SK-MEL-5 (cell line): ENCODE measurements around the gene TMC1. TPM values are rescaled to one million over a fixed set of nuclear protein-coding genes. Genes with fewer than 3 reads are reported as not detected.
"Not testable (repeated sequence)": the region's sequence is repeated elsewhere in the genome, so short reads cannot be mapped to it uniquely, and the experiment has no call there.

Experiments used
- DNase-seq: peaks from one replicate; pipeline ENCODE4 v3.0.0-alpha.2; 2016; ENCODE audit warnings: low read depth, low spot score
- in situ Hi-C: cut with HindIII; loops from 2 replicates; pipeline ENCODE4 v1.10.0; 2016; ENCODE audit warnings: low sequenced_read_pairs, high pct_unique_total_duplicates, low pct_unique_long_range_greater_than_20kb
- polyA plus RNA-seq, 2 experiments: library from polyadenylated mRNA; depleted of rRNA; stranded (reverse); fragments of >200 nt; gene quantifications; 2 replicates each; pipeline ENCODE4 v1.2.3, GENCODE V29; 2015
- total RNA-seq: library from RNA; depleted of rRNA; stranded (reverse); fragments of >200 nt; shearing (Covaris generic); gene quantifications from 2 replicates; pipeline ENCODE4 v1.2.3, GENCODE V29; 2014; rRNA removed

Gene TMC1
- total RNA-seq = 0.18 TPM in 1 of 2 replicates, not detected in the other
- 0.11 TPM in 1 of 2 replicates, not detected in the other for polyA plus RNA-seq (2015; cell fraction: cytosol; rRNA removed)
- not detected in 2 replicates for polyA plus RNA-seq (2015; cell fraction: nucleus; rRNA removed)

DNA sequence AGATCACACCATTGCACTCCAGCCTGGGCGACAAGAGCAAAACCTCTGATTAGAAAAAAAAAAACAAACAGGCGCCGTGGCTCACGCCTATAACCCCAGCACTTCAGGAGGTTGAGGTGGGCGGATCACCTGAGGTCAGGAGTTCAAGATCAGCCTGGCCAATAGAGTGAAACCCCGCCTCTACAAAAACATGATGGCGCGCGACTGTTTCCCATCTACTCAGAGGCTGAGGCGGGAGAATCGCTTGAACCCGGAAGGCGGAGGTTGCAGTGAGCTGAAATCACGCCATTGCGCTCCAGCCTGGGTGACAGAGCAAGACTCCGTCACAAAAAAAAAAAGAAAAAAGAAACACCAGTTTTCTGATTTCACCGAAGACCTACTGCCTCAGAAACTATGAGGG lies at the start of gene TMC1:
TMC1 (plus strand) TSS at position 193 of the 400 bp plus-strand sequence. CDS start 127,041 bp downstream, outside the sequence.
- DNase-seq, in situ Hi-C loops: not testable (repeated sequence)

DNA sequence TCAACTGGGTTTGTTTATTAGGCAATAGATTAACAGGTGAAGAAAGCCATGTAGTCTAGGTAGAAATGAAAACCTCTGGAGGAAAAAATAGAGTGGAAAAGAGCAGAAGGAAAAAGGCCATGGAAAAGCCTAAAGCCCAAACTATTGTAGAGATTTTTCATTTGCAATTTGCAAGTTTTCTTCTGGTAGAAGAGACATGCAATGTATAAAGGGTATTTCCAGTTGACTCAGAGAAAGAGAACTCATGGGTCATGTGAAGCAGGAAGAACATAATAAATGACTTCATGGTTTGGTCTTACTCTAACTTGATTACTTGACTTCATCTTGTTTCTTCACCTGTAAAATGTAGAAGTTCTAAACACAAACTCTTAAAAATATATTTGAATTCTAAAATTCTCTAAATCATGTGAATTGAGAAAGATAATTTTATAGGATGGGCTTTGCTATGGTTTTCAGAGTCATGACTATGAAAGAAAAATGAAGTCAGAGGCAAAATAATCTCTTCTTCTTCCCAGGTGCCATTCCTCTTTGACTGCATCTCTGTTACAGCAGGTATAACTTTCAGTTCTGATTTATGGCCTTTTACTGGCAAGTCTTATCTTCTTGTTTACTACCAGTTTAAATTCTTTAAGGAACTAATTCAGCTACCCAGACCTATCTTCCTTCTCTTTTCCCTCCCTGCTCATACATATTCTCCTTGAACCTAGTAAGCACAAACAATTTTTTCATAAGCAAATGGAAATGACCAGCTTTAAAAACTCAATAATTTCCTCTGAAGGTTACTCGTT lies 47.7 kb upstream of the TMC1 start:
- DNase-seq = no peak
- in situ Hi-C loops = no loop called here

DNA sequence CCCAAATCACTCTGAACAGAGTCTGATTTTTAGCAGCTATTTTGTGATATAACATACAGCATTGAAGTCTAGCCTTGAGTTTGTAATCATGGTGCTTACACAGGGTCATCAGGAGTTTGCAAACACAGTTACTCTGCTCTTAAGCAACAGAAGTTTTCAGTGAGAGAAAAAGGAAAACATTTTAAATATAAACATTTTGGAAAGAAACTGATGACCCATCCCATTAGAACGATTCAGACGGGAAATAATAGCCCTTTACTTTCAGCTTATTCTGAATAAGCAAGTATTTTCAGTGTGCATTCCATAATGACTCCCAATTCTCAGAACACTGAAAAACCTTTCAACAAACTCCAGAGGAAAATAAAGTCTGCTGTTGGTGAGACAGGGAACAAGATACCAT lies 46.7 kb upstream of the TMC1 start:
- no peak for DNase-seq
- in situ Hi-C loops = no loop called here

DNA sequence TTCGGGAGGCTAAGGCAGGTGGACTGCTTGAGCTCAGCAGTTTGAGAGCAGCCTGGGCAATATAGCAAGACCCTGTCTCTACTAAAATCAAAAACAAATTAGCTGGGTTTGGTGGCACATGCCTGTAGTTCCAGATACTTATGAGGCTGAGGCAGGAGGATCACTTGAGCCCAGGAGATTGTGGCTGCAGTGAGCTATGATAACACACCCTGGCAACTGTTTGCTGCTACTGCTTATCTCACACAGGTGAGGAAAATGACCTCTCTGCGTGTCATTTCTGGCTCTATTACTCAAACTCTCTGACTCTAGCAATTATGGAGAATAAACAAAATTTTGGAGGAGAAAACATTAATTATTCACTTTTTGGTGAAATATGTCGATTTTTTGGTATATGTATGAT lies 45.3 kb upstream of the TMC1 start:
- DNase-seq = no peak
- in situ Hi-C loops = no loop called here

DNA sequence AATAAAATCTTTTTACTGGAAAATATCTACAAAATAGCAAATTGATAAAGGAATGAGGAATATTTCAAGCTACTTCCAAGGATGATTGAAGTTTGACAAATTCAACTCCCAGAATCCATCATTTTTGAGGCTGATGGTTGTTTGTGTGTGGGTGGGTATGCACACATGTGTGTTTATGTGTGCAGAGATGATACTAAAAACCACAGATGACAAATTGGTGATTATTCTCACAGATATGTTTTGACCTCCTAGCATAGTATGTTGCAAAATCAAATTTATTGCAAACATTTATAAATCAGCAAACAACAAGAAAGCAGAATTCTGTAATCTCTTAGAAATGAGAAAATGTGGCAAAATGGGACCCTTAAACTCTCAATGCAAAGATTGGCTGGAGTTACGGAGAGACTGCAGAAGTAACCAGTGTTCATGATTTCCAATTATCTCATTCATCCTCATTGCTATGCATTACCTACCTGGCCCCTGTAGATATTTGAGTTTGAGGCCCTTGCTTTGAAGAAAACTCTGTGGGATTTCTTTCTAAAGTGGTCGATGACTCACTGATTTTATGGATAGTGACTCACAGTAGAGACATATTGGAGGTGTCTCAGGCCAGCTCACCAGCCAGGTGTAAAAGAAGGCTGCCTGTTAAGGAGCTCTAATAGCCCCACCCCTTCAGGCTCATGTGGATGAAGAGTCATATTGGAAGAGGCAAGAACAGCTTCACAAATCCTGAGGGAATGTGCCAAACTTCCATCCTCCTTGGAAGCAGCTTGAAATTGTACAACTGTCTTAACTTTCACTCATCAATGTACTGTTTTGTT lies 44.6 kb upstream of the TMC1 start:
- in situ Hi-C loops = no loop called here
- peak; percentile 30 for DNase-seq

DNA sequence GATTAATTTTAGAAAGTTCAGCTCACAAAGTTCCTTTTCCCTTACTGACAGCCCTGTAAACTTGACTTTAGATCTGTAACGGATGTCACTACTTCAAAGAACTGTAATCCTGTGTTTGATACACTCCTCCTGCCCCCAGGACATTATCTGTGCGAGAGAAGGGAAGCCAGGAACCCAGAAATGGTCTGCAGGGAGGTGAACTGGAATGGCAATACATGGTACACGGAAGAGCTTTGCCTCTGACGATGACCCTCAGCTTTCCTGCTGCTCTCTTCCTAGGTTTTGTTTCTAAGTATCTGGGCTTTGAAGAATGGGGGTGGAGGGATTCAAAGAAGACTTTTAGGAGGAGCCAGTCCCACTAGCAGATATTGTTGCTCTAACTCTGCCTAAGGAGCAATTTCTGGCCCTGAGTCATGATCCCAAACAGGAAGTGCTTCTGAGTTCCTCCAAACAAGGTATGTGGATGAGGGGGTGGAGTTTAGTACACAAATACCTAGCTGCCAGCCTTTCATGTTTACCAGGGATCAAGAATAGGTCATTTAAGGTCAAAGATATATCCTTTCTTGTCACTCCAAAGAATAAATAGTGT lies 43.4 kb upstream of the TMC1 start:
- in situ Hi-C loops = no loop called here
- DNase-seq = peak; percentile 48

DNA sequence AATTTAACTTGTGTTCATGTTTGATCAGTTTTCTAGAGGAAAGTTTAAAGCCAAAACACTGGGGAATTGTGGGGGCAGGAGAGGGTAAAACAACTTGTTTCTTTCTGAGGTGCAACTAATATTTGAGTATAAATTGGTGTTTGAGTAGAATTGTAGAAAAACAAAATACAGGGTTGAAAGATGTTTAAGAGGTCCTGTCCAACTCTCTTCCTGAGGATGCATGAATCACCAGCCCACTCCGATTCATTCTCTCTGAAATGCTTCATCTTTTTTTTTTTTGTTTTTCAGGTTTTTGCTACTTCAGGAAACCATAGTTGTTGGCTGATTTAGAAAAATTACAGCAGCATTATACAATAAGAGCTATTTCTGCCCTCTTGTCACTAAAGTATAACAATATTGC lies 42.4 kb upstream of the TMC1 start:
- DNase-seq = no peak
- in situ Hi-C loops = no loop called here

DNA sequence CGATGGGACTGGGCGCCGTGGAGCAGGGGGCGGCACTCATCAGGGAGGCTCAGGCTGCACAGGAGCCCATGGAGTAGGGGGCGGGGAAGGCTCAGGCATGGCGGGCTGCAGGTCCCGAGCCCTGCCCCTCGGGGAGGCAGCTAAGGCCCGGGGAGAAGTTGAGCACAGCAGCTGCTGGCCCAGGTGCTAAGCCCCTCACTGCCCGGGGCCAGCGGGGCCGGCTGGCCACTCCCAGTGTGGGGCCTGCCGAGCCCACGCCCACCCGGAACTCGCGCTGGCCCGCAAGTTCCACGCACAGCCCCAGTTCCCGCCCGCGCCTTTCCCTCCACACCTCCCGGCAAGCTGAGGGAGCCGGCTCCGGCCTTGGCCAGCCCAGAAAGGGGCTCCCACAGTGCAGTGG lies 41.1 kb upstream of the TMC1 start:
- in situ Hi-C loops, DNase-seq: not testable (repeated sequence)

DNA sequence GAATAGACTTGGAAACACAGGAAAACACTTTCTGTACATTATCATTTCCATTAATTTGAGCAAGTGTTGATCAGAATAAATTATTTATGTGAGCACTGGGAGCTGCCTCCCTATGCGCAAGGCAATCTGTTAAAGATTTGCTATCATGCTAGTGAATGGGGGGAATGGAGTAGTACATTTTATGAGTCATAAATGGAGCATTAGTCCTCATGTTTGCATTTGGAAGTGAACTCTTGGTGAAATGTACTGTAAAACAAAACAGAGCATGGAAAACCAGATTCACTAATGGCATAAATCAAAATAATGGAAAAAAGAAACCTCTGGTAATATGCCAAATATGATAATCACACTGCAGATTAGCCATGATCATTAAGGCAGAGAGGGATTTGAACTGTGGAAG lies 40.5 kb upstream of the TMC1 start:
- DNase-seq = no peak
- in situ Hi-C loops = no loop called here

DNA sequence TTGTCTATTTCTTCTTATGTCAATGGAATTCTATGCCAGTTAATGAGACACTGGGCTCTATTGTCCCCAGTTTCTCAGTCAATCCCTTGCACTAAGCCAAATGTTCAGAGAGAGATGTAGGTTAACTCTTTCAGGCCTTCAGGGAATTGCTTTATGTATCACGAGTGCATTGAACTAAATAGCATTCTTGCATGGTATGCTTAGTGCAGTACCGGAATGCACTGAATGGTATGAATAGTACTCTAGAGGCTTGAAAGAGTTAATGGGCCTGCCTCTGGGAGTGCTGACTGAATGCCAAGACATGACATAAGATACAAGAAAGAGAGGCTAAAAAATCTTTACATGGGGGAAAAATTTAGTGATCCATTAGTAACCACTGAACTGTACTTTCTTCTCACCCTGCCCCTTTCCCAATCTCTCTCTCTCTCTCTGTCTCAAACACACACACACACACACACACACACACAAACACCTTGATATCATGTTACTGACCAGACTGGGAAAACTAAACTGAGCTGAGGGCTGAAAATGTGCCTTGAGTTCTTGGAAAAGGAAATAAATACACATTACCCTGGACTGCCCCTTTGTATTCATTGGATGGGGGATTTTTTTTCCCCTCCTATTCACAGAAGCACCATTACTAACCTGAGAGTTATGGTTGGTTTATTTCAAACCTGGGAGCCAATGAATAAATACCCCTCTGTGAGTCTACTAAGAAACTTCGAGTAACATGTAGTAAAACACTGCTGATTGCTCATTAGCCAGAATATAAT lies 35.4 kb upstream of the TMC1 start:
- in situ Hi-C loops = no loop called here
- peak; percentile 98 for DNase-seq

DNA sequence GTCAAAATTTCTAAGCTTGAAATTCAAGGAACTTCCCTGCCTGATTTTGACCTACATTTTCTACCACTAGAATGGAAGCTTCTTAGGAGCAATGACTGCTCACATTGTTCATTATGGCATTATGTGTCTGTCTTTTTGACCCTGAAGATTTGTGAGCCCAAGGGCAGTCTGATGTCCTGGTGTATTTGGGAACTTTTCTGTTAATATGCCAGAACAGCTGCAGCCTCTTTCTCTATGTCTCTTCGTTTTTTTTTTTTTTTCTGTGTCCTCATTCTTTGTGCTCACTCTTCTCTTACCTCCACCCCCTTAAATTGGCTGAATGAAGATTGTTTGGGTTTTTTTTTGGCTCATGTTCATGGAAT lies 34.8 kb upstream of the TMC1 start:
- in situ Hi-C loops = no loop called here
- DNase-seq = peak; percentile 51

DNA sequence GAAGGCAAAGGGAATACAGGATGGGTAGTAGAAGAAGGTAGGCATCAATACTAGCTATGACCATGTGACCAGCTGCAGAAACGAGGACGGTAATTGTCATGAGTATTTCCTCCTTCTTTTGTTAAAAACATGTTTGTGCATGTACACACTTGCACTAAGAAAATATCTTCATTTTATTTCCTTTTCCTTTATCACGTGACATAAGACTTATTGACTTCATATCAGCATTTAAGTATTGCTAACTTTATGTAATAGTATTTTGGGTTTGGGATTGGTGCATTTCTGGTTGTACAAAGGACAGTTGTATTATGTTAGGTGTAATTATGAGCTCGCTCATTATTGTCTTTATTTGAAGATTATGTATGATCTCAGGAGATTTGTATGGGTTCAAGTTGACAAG lies 33.7 kb upstream of the TMC1 start:
- in situ Hi-C loops, DNase-seq: not testable (repeated sequence)

DNA sequence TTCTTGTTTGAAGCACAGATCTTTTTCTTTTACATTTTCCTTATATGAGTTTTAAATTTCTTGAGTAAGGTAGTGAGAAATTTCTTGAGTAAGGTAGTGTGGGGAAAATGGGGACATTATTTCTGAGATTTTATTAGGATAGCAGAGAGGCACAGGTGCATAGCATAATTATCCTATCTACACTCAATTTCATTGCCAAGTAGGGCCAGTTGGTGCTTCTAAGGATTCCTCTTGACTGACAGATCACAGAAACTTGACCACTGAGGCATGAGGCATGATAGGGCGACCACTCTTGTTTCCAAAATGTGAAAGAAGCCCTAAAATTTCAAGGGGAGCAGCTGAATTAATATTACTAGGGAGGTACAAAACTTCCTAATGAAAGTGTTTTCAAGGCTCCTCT lies 31.4 kb upstream of the TMC1 start:
- no peak for DNase-seq
- in situ Hi-C loops = no loop called here

DNA sequence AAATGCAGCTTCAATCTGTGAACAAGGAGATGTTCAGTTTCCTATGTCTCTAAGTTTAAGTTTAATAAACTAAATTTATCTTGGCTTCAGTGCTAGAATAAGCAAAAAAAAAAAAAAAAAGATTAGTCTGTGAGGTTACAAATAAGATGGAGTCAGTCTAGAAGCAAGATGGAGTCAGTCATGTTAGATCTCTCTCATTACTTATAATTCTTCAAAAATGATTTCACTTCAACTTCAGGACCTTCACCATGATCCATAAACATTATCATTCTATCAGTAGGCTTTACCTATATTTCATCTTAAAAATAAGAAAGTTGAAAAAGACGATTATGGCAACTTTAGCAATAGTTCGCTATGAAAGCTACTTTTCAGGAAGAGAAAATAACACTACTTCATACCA lies 30.2 kb upstream of the TMC1 start:
- DNase-seq = no peak
- in situ Hi-C loops = no loop called here

DNA sequence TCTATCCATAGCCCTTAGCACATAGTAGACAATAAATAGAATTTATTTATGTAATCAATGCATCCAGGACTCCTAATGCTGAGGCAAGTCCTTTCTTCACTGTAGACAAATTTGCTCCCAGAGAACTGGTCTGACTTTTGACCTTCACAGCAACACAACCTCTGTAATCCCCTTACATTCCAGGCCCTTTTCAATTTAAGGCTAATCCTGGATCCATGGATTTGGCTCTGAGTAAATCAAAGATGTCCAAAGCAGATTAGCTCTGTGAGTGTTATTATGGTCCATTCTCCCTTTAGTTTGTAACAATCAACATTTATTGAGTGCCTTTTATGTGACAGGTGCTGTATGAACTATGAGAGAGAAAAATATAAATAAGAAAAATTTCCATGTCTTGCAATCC lies 27.4 kb upstream of the TMC1 start:
- in situ Hi-C loops = no loop called here

DNA sequence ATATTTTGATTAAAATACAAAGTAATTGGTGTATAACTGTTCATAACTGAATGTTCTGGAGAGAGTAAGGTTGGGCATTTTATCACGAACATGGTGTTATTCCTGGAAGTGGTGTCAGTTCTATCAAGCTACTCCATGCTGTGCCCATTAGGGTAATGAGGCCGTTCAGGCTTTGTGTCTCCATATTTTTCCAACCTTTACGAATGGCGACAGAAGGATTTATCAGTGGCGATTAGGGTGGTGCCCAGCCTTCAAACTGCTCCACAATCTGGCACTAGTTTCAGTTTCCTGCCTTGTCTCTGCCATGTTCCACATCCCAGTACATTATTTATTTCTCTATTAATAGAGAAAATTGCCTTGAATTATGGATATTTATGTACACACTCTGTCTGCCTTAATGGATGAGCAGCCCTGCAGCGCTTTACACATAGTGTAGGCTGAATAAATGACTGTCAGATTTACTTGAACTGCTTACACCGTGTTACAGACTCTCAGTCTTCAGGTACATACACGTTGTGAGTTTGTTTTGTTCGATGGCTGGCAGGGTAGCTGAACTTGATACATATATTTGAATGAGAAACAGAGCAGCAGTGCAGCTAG lies 23.9 kb upstream of the TMC1 start:
- DNase-seq = no peak
- in situ Hi-C loops = no loop called here

More for the DNA sequence above, 27.4 kb upstream of the TMC1 start:
- no peak for DNase-seq

DNA sequence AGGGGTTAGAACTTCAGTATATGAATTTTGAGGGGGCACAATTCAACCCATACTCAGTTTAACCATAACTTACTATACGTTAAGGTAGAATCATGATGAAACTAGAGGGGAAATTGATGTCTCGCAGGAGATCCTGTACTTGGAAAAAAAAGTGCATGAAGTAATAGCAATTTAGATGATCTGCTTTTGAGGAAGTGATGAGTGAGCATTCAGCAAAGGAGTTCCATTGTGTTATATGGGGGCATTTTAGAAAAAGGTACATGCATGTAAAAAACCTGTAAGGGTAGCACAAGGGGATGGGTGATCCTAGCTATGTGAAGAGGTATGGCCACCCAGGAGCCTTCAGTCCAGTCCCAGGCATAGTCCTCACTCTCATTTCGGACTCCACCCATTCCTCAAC lies 14.8 kb upstream of the TMC1 start:
- no peak for DNase-seq
- in situ Hi-C loops = no loop called here
